PC-9 (cell line): ENCODE measurements around the gene SLC5A1. TPM values are rescaled to one million over a fixed set of nuclear protein-coding genes. Genes with fewer than 3 reads are reported as not detected.

Experiments used
- BruUV-seq: library from RNA; stranded (reverse); fragments of 400-500 nt; replicated peaks from 2 replicates; lab custom pipeline; 2021; lab: Mats Ljungman, UMichigan
- CTCF ChIA-PET: fragments of 300-600 bp; sonication (Branson Sonifier 250); formaldehyde crosslinking; loops from one replicate; lab custom pipeline; 2022; ENCODE audit warnings: antibody characterized with exemption; lab: Charles Lee
- POLR2A ChIA-PET: fragments of 300-600 bp; sonication (Branson Sonifier 250); formaldehyde crosslinking; loops from one replicate; lab custom pipeline; 2022; ENCODE audit warnings: antibody characterized with exemption; ENCODE audit not compliant: unreplicated experiment; lab: Charles Lee
- DNase-seq, 2 experiments: peaks; one replicate each; pipeline versions ENCODE4 v3.0.0 to v3.0.0-alpha.2; 2015 to 2022; ENCODE audit warnings: mixed read lengths in 1 of 2
- H2AFZ ChIP-seq: fragments of 200-600 bp; sonication (generic); 2 replicates; pipeline ENCODE4 v1.8.1; 2017; ENCODE audit warnings: antibody characterized with exemption
- H3F3A ChIP-seq: fragments of 200-600 bp; sonication (generic); 2 replicates; pipeline ENCODE4 v1.8.1; 2017; ENCODE audit warnings: antibody characterized with exemption, mild to moderate bottlenecking, low read depth; ENCODE audit not compliant: insufficient read depth
- H3K27ac ChIP-seq: fragments of 200-600 bp; sonication (generic); 2 replicates; pipeline ENCODE4 v1.6.1; 2016; ENCODE audit warnings: mixed run types
- H3K27me3 ChIP-seq: fragments of 200-600 bp; sonication (generic); 2 replicates; pipeline ENCODE4 v1.6.1; 2016; ENCODE audit warnings: low read depth, mixed run types; ENCODE audit not compliant: insufficient read depth
- H3K36me3 ChIP-seq: fragments of 200-600 bp; sonication (generic); 2 replicates; pipeline ENCODE4 v1.6.1; 2016; ENCODE audit warnings: low read depth, mixed run types
- H3K4me1 ChIP-seq: fragments of 200-600 bp; sonication (generic); replicated peaks from 2 replicates; pipeline ENCODE4 v1.6.1; 2016; ENCODE audit warnings: mixed run types; ENCODE audit not compliant: insufficient read depth
- H3K4me2 ChIP-seq: fragments of 200-600 bp; sonication (generic); 2 replicates; pipeline ENCODE4 v1.6.1; 2017; ENCODE audit warnings: mixed run types
- H3K4me3 ChIP-seq: fragments of 200-600 bp; sonication (generic); 2 replicates; pipeline ENCODE4 v1.6.1; 2016; ENCODE audit warnings: mixed run types
- H3K79me2 ChIP-seq: fragments of 200-600 bp; sonication (generic); 2 replicates; pipeline ENCODE4 v1.6.1; 2017; ENCODE audit warnings: low read depth, mixed run types
- H3K9me2 ChIP-seq: fragments of 200-600 bp; sonication (generic); 2 replicates; pipeline ENCODE4 v1.8.1; 2017; ENCODE audit warnings: mild to moderate bottlenecking; ENCODE audit not compliant: insufficient read depth
- H3K9me3 ChIP-seq: fragments of 200-600 bp; sonication (generic); 2 replicates; pipeline ENCODE4 v1.8.1; 2016; ENCODE audit warnings: low read depth; ENCODE audit not compliant: insufficient read depth
- H4K20me1 ChIP-seq: fragments of 200-600 bp; sonication (generic); 2 replicates; pipeline ENCODE4 v1.8.1; 2017; ENCODE audit not compliant: insufficient read depth
- CTCF ChIP-seq: fragments of 200-600 bp; sonication (generic); conservative IDR thresholded peaks from 2 replicates; pipeline ENCODE4 v1.6.1; 2017; ENCODE audit warnings: mixed run types, antibody characterized with exemption, mild to moderate bottlenecking, moderate library complexity
- EZH2 ChIP-seq: fragments of 200-600 bp; sonication (generic); IDR thresholded peaks from 2 replicates; pipeline ENCODE4 v1.8.0; 2017; ENCODE audit warnings: antibody characterized with exemption, low read depth
- intact Hi-C: fragments of 100-400 bp; cut with micrococcal nuclease; formaldehyde crosslinking; loops from one replicate; pipeline ENCODE4 v1.10.0; 2022; ENCODE audit not compliant: unreplicated experiment
- total RNA-seq: library from RNA; stranded (reverse); gene quantifications from 2 replicates; pipeline ENCODE4 v1.2.3, GENCODE V29; 2021

SLC5A1 gene
- total RNA-seq, 1 experiment from 2014 or later, result not detected

GRCh38 chr22:32067613-32068012 lies 24.6 kb downstream of the SLC5A1 start:
- POLR2A ChIA-PET, result no interaction called here
- peaks cover 6% of the 10 kb centered on the region; the same call in 1 of the 2 replicates for H4K20me1 ChIP-seq
- H3K27ac ChIP-seq, result no peak overlapping the region
- DNase-seq, result no peak
- H3K36me3 ChIP-seq, result no peaks in the 10 kb centered on the region
- no peak for TF ChIP-seq EZH2
- TF ChIP-seq CTCF, result no peak
- no peaks in the 10 kb centered on the region for H3F3A ChIP-seq
- no peaks in the 10 kb centered on the region for H3K79me2 ChIP-seq
- H2AFZ ChIP-seq, result no peak overlapping the region
- no TSS peak for BruUV-seq
- CTCF ChIA-PET, result no interaction called here
- no peak overlapping the region for H3K4me3 ChIP-seq
- H3K27me3 ChIP-seq, result peaks cover 32% of the 10 kb centered on the region
- intact Hi-C loops, result no loop called here
- no peak overlapping the region for H3K4me2 ChIP-seq
- H3K9me2 ChIP-seq, result no peaks in the 10 kb centered on the region; the same call in 1 of the 2 replicates
- no peaks in the 10 kb centered on the region for H3K4me1 ChIP-seq
- H3K9me3 ChIP-seq, result no peaks in the 10 kb centered on the region

- TF ChIP-seq CTCF (no peak), EZH2 (no peak)
- no peak overlapping the region for H3K27ac ChIP-seq
- no peaks in the 10 kb centered on the region; the same call in 1 of the 2 replicates for H3K9me2 ChIP-seq
- no peaks in the 10 kb centered on the region for H3K36me3 ChIP-seq
- H3K4me3 ChIP-seq, result no peak overlapping the region
- no peak overlapping the region for H3K4me2 ChIP-seq
- no peaks in the 10 kb centered on the region for H3F3A ChIP-seq
- H3K27me3 ChIP-seq, result peaks cover 17% of the 10 kb centered on the region
- H4K20me1 ChIP-seq, result peaks cover 6% of the 10 kb centered on the region; the same call in 1 of the 2 replicates
- H2AFZ ChIP-seq, result no peak overlapping the region
- no peaks in the 10 kb centered on the region for H3K4me1 ChIP-seq
- intact Hi-C loops, result no loop called here
- ChIA-PET CTCF (no interaction called here), POLR2A (no interaction called here)
- no peaks in the 10 kb centered on the region for H3K9me3 ChIP-seq
- H3K79me2 ChIP-seq, result no peaks in the 10 kb centered on the region
- BruUV-seq, result no TSS peak
- no peak for DNase-seq
These were observed 26.7 kb downstream of the SLC5A1 start for GRCh38 chr22:32069579-32070372.

- CTCF ChIA-PET, result no interaction called here
- BruUV-seq, result no TSS peak
- Histone ChIP-seq H3K79me2 (no peaks in the 10 kb centered on the region), H3K27me3 (peaks cover 3% of the 10 kb centered on the region; the same call in 1 of the 2 replicates), H3K4me2 (no peak overlapping the region), H3F3A (no peaks in the 10 kb centered on the region), H3K36me3 (no peaks in the 10 kb centered on the region), H4K20me1 (no peaks in the 10 kb centered on the region), H3K9me2 (no peaks in the 10 kb centered on the region), H3K27ac (no peak overlapping the region), H3K4me1 (no peaks in the 10 kb centered on the region), H3K9me3 (no peaks in the 10 kb centered on the region), H3K4me3 (no peak overlapping the region), H2AFZ (no peak overlapping the region)
- intact Hi-C loops, result no loop called here
- TF ChIP-seq EZH2 (no peak), CTCF (no peak)
- POLR2A ChIA-PET, result no interaction called here
- DNase-seq, result no peak
These were observed 30.2 kb downstream of the SLC5A1 start for GRCh38 chr22:32073262-32073661.
